OCI-LY7 (cell line): ENCODE results near the gene CARD14. TPM values are rescaled to one million over a fixed set of nuclear protein-coding genes. Genes with fewer than 3 reads are reported as not detected.

Experiments used
- BruUV-seq: library from RNA; stranded (reverse); fragments of 400-500 nt; replicated peaks from 2 replicates; lab custom pipeline; 2021; lab: Mats Ljungman, UMichigan
- CTCF ChIA-PET: fragments of 300-600 bp; sonication (Branson Sonifier 250); formaldehyde crosslinking; loops from one replicate; lab custom pipeline; 2022; ENCODE audit warnings: antibody characterized with exemption; ENCODE audit not compliant: unreplicated experiment; lab: Charles Lee
- POLR2A ChIA-PET: fragments of 300-600 bp; sonication (Branson Sonifier 250); formaldehyde crosslinking; loops from one replicate; lab custom pipeline; 2022; ENCODE audit warnings: antibody characterized with exemption; lab: Charles Lee
- DNase-seq: peaks from one replicate; pipeline ENCODE4 v3.0.0-alpha.2; 2015; ENCODE audit warnings: low spot score
- H2AFZ ChIP-seq: fragments of 200-600 bp; sonication (generic), shearing (Covaris generic); 2 replicates; pipeline ENCODE4 v1.6.1; 2014; ENCODE audit warnings: mild to moderate bottlenecking, antibody characterized with exemption, low read length, moderate library complexity
- H3K27ac ChIP-seq: fragments of 200-600 bp; sonication (generic); 2 replicates; pipeline ENCODE4 v1.5.1; 2014; ENCODE audit warnings: mixed run types, low read depth, mild to moderate bottlenecking, moderate library complexity, low read length, inconsistent platforms; ENCODE audit not compliant: poor library complexity, severe bottlenecking
- H3K36me3 ChIP-seq: fragments of 200-600 bp; sonication (generic); 2 replicates; pipeline ENCODE4 v1.6.1; 2014; ENCODE audit warnings: mild to moderate bottlenecking, antibody characterized with exemption, low read length, moderate library complexity, mixed read lengths; ENCODE audit not compliant: insufficient read depth
- H3K4me1 ChIP-seq: fragments of 200-600 bp; sonication (generic); 2 replicates; pipeline ENCODE4 v1.5.1; 2014; ENCODE audit warnings: mild to moderate bottlenecking, low read length; ENCODE audit not compliant: insufficient read depth, poor library complexity, severe bottlenecking
- H3K4me2 ChIP-seq: fragments of 200-600 bp; sonication (generic); 2 replicates; pipeline ENCODE4 v1.6.1; 2014; ENCODE audit warnings: mild to moderate bottlenecking, low read length
- H3K4me3 ChIP-seq: fragments of 200-600 bp; sonication (generic); 2 replicates; pipeline ENCODE4 v1.5.1; 2014; ENCODE audit warnings: mild to moderate bottlenecking, low read depth, low read length; ENCODE audit not compliant: poor library complexity, severe bottlenecking
- H3K79me2 ChIP-seq: fragments of 200-600 bp; sonication (generic); 2 replicates; pipeline ENCODE4 v1.6.1; 2016; ENCODE audit warnings: low read depth, mild to moderate bottlenecking, low read length, moderate library complexity, mixed read lengths; ENCODE audit not compliant: insufficient read depth
- H3K9me2 ChIP-seq: fragments of 200-600 bp; sonication (generic); 2 replicates; pipeline ENCODE4 v1.6.1; 2016; ENCODE audit warnings: mild to moderate bottlenecking, low read length, mixed read lengths; ENCODE audit not compliant: insufficient read depth
- H3K9me3 ChIP-seq: fragments of 200-600 bp; sonication (generic); 2 replicates; pipeline ENCODE4 v1.6.1; 2014; ENCODE audit warnings: mild to moderate bottlenecking, mixed run types, low read length, mixed read lengths
- H4K20me1 ChIP-seq: fragments of 200-600 bp; sonication (generic); 2 replicates; pipeline ENCODE4 v1.6.1; 2014; ENCODE audit warnings: mild to moderate bottlenecking, antibody characterized with exemption, low read length, moderate library complexity, mixed read lengths; ENCODE audit not compliant: insufficient read depth
- CTCF ChIP-seq: fragments of 200-600 bp; sonication (generic); conservative IDR thresholded peaks from 2 replicates; pipeline ENCODE4 v1.5.1; 2014; ENCODE audit warnings: mild to moderate bottlenecking, antibody characterized with exemption, low read length, moderate library complexity, mixed read lengths
- EZH2phosphoT487 ChIP-seq: fragments of 200-600 bp; sonication (generic); IDR thresholded peaks from 2 replicates; pipeline ENCODE4 v1.6.1; 2018; ENCODE audit warnings: low read depth, borderline replicate concordance, mild to moderate bottlenecking, mixed run types, antibody characterized with exemption, low read length, moderate library complexity, mixed read lengths
- intact Hi-C: fragments of 100-400 bp; cut with micrococcal nuclease; formaldehyde crosslinking; loops from one replicate; pipeline ENCODE4 v1.10.0; 2022; ENCODE audit not compliant: unreplicated experiment
- total RNA-seq, 2 experiments: library from RNA; depleted of rRNA in 1 of 2; stranded (reverse); fragments of >200 nt in 1 of 2; shearing (Covaris generic) in 1 of 2; gene quantifications; 2 replicates each; pipeline ENCODE4 v1.2.3, GENCODE V29; 2014 to 2022

The CARD14 gene
- total RNA-seq, 2 experiments from 2014 or later = not detected

GRCh38 chr17:80173916-80174315 lies 4.1 kb downstream of the CARD14 start:
- no peak overlapping the region for H3K4me2 ChIP-seq
- CTCF ChIA-PET = no interaction called here
- no peaks in the 10 kb centered on the region for H3K79me2 ChIP-seq
- POLR2A ChIA-PET = interaction anchor here (0.6 to 0.7 kb wide), 2 partner anchors 523 to 794 kb away, joined by 4 read pairs; no protein-coding TSS in a partner anchor
- H2AFZ ChIP-seq = no peak overlapping the region
- H3K4me3 ChIP-seq = no peak overlapping the region
- no peaks in the 10 kb centered on the region for H3K9me2 ChIP-seq
- H3K36me3 ChIP-seq = no peaks in the 10 kb centered on the region
- intact Hi-C loops = no loop called here
- DNase-seq = no peak
- no peaks in the 10 kb centered on the region for H4K20me1 ChIP-seq
- no peak overlapping the region for H3K27ac ChIP-seq
- no peaks in the 10 kb centered on the region for H3K9me3 ChIP-seq
- BruUV-seq = no TSS peak
- H3K4me1 ChIP-seq = no peaks in the 10 kb centered on the region
- TF ChIP-seq CTCF = no peak
- TF ChIP-seq EZH2phosphoT487 = no peak

GRCh38 chr17:80176757-80177156 lies 6.9 kb downstream of the CARD14 start:
- no peak overlapping the region for H2AFZ ChIP-seq
- H3K36me3 ChIP-seq = no peaks in the 10 kb centered on the region
- no peak for DNase-seq
- no peaks in the 10 kb centered on the region for H4K20me1 ChIP-seq
- TF ChIP-seq CTCF (no peak), EZH2phosphoT487 (no peak)
- H3K4me3 ChIP-seq = no peak overlapping the region
- ChIA-PET POLR2A (no interaction called here), CTCF (no interaction called here)
- BruUV-seq = no TSS peak
- H3K79me2 ChIP-seq = no peaks in the 10 kb centered on the region
- no peak overlapping the region for H3K4me2 ChIP-seq
- no peak overlapping the region for H3K27ac ChIP-seq
- no peaks in the 10 kb centered on the region for H3K9me3 ChIP-seq
- intact Hi-C loops = no loop called here
- no peaks in the 10 kb centered on the region for H3K4me1 ChIP-seq
- H3K9me2 ChIP-seq = no peaks in the 10 kb centered on the region

GRCh38 chr17:80177986-80178595 lies 8.3 kb downstream of the CARD14 start:
- TF ChIP-seq CTCF (no peak), EZH2phosphoT487 (no peak)
- no peak overlapping the region for H3K4me2 ChIP-seq
- no peaks in the 10 kb centered on the region for H3K79me2 ChIP-seq
- H3K27ac ChIP-seq = no peak overlapping the region
- no peaks in the 10 kb centered on the region for H3K9me3 ChIP-seq
- ChIA-PET CTCF (no interaction called here), POLR2A (no interaction called here)
- no peak overlapping the region for H3K4me3 ChIP-seq
- no TSS peak for BruUV-seq
- H2AFZ ChIP-seq = no peak overlapping the region
- no peak for DNase-seq
- intact Hi-C loops = no loop called here
- no peaks in the 10 kb centered on the region for H3K9me2 ChIP-seq
- no peaks in the 10 kb centered on the region for H3K36me3 ChIP-seq
- H4K20me1 ChIP-seq = no peaks in the 10 kb centered on the region
- no peaks in the 10 kb centered on the region for H3K4me1 ChIP-seq
